SHP77 (cell line): ENCODE measurements around the gene SMYD3.
"Not testable (repeated sequence)": the region's sequence is repeated elsewhere in the genome, so short reads cannot be mapped to it uniquely, and the experiment has no call there.

ENCODE experiments used
- DNase-seq, 2 experiments: peaks; one replicate each; lab custom pipeline; 2025; lab: John Stamatoyannopoulos, UW

Gene SMYD3

GRCh38 chr1:245952383-245953026 is 554.6 kb downstream of the SMYD3 start:
- DNase-seq = no peak

GRCh38 chr1:245948786-245949185 is 558.3 kb downstream of the SMYD3 start:
- no peak for DNase-seq

GRCh38 chr1:245946905-245947304 is 560.2 kb downstream of the SMYD3 start:
- DNase-seq = no peak

GRCh38 chr1:245945136-245945535 is 561.9 kb downstream of the SMYD3 start:
- DNase-seq = not testable (repeated sequence)

GRCh38 chr1:245942856-245943255 is 564.2 kb downstream of the SMYD3 start:
- no peak for DNase-seq

- not testable (repeated sequence) for DNase-seq
These were observed 565.3 kb downstream of the SMYD3 start for GRCh38 chr1:245941771-245942170.

- no peak for DNase-seq
These were observed 567.2 kb downstream of the SMYD3 start for GRCh38 chr1:245939756-245940345.

- no peak for DNase-seq
These were observed 569.0 kb downstream of the SMYD3 start for GRCh38 chr1:245938046-245938435.

- DNase-seq = no peak
These were observed 569.6 kb downstream of the SMYD3 start for GRCh38 chr1:245937316-245938045.

GRCh38 chr1:245934409-245934808 is 572.7 kb downstream of the SMYD3 start:
- DNase-seq = no peak

GRCh38 chr1:245933431-245934045 is 573.5 kb downstream of the SMYD3 start:
- DNase-seq = no peak

GRCh38 chr1:245932302-245932972 is 574.6 kb downstream of the SMYD3 start:
- no peak for DNase-seq

GRCh38 chr1:245931450-245931849 is 575.6 kb downstream of the SMYD3 start:
- DNase-seq = no peak

- DNase-seq = no peak
These were observed 577.9 kb downstream of the SMYD3 start for GRCh38 chr1:245929224-245929623.

- DNase-seq = no peak
These were observed 580.2 kb downstream of the SMYD3 start for GRCh38 chr1:245926888-245927287.

- DNase-seq = no peak
These were observed 583.9 kb downstream of the SMYD3 start for GRCh38 chr1:245923215-245923614.

GRCh38 chr1:245921417-245921816 is 585.7 kb downstream of the SMYD3 start:
- DNase-seq = no peak

GRCh38 chr1:245917403-245917802 is 589.7 kb downstream of the SMYD3 start:
- DNase-seq = no peak

GRCh38 chr1:245915841-245916240 is 591.2 kb downstream of the SMYD3 start:
- DNase-seq = no peak

GRCh38 chr1:245915406-245915805 is 591.7 kb downstream of the SMYD3 start:
- DNase-seq = no peak

GRCh38 chr1:245908543-245908942 is 598.5 kb downstream of the SMYD3 start:
- no peak for DNase-seq

- DNase-seq = no peak
These were observed 600.9 kb downstream of the SMYD3 start for GRCh38 chr1:245906207-245906606.
